DMS53 treated with DMSO at 0.1 percent for 48 hours (cell line): ENCODE measurements around the gene ELAC1.
A peak's percentile ranks its signal among the peaks of the same experiment; 100 is the strongest.

Source experiments
- DNase-seq: peaks from one replicate; lab custom pipeline; 2025; ENCODE audit not compliant: unreplicated experiment; lab: John Stamatoyannopoulos, UW

ELAC1 gene

DNA sequence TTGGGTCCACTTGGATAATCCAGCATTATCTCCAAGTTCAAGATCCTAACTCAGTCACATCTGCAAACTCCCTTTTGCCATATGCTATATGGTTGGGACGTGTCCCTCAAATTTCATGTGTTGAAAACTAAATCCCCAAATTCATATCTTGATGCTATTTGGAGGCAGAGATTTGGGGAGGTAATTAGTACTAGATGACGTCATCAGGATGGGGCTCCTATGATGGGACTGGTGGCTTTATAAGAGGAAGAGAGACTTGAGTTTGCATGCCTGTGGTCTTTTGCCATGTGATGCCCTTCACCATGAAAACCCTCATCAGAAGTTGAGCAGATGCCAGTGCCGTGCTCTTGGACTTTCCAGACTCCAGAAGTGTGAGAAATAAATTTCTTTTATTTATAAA is 45.4 kb downstream of the ELAC1 start:
- DNase-seq: no peak

DNA sequence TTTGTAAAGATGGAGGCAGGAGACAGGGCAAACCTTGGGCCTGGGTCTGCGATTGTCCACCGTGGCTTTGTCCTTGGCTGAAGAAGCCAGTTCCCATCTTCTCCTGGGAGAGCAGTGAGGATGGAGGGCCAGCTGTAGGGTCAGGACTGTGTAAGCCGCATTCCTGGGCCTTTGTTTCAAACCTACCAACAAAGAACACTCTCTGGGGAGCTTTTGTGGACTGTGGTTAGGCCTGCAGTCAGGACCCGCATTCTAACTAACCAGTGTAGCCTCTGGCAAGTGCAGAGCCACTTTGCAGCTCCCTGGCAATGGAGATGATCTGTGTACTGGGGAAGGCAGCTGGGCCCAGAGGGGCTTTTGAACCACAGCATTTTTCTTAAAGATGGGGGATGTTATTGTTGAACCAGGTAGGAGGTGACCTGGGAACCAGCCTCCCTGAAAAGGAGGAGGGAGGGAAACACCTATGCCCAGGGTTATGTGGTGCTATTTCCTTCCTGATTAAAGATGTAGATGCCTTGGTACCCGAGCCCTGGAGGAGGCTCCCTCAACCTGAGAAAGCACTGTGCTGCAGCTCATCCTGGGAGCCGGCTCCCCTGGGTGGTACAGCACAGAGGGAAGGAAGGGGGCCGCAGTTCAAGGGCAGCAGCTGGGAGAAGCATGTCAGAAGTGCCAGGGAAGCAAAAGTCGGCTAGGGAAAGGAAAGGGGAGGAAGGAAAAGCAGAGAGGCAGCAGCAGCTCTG is 49.5 kb downstream of the ELAC1 start:
- no peak for DNase-seq

DNA sequence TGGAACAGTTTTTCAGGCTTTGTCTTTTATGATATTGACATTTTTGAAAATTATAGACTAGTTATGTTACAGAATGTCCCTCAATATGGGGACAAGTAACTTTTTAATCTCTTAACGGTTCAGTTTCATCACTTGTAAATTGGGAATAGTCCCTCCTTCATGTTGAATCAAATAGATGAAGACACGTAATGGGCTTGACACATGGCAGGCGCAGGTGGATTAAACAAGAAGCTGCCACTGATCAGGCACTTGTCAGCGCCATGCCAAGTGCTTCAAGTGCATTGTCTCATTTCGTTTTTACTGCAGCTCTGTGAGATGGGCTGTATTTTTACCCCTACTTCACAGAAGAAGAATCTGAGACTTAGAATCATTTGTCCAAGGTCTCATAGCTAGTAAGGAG is 52.7 kb downstream of the ELAC1 start:
- no peak for DNase-seq

DNA sequence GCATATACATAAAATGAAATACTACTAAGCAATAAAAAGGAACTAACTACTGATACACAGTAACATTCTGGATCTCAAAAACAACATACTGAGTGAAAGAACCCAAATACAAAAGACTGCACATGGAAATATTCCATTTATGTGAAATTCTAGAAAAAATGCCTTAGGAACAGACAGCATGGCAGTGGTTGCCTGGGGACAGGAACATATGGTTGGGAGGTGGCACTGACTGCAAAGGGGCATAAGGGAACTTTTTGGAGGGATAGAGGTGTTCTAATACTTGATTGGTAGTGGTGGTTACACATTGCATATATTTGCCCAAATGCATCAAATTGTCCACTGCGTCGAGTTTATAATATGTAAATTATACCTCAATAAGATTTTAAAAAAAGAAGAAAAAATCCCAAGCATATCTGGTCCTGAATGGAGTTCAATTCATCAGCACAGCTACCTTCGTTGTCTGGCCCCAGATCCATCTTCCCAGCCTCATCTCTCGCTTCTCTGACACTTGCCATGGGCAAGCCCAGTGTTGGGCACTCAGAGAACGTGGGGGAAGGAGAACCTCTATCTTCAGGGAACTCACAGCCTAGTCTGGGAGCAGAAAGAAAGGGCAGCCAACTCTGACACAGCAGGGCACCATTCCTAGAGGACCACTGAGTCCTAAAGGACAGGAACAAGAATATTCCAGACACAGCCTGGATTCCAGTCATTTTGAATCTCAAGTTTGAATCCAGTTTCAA is 53.6 kb downstream of the ELAC1 start:
- DNase-seq: no peak

DNA sequence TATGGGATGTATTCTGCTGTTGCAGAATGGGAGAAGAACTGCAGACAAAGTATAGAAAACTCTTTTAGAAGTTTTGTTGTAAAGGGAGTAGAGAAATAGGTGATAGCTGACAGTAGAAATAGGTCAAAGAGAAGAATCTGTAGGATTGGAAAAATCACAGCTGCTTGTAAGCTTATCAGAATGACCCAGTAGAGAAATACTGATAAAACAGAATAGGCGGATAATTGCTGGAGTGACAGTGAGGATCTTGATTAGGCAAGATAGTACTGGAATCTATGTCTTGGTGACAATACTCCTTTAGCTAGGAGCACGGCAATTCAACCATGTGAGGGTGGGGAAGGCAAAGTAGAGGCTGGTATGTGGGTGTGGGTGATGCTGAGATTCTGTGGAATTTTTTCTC is 57.7 kb downstream of the ELAC1 start:
- no peak for DNase-seq

DNA sequence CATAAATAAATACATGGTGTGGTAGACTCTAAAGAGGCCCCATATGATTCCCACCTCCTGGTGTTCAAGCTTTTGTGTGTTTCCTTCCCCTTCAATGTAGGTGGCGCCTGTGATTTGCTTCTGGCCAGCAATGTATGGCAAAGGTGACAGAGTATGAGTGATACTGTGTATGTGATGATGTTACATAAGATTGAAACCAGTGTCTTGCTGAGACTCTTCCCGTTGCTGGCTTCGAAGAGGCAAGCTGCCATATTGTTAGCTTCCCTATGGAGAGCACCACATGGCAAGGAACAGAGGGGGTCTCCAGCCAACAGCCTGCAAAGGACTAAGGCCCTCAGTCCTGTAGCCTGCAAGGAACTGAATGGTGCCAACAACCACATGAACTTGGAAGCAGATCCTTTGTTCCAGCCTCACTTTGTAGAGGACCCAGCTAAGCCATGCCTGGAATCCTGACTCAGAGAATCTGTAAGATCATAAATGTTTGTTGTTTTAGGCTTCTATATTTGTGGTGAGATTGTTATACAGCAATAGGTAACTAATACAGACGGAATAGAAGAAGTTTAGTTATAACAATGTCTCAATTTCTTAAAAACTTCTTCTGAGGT is 60.5 kb downstream of the ELAC1 start:
- no peak for DNase-seq

DNA sequence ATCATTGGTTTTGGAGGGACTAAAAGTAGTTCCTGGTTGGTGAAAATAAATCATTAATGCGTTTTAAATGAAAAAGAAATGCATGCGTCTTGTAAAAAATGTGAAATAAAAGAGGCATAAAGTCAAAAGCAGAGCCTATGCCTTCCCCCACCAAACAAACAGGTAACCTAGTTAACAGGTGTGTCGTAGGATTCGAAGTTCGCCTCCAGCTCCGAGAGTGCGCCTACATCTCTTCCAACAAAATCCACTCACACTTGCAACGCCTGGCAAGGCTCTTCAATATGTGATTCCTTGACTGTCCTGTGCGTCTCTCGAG is 61.5 kb downstream of the ELAC1 start:
- DNase-seq: no peak

DNA sequence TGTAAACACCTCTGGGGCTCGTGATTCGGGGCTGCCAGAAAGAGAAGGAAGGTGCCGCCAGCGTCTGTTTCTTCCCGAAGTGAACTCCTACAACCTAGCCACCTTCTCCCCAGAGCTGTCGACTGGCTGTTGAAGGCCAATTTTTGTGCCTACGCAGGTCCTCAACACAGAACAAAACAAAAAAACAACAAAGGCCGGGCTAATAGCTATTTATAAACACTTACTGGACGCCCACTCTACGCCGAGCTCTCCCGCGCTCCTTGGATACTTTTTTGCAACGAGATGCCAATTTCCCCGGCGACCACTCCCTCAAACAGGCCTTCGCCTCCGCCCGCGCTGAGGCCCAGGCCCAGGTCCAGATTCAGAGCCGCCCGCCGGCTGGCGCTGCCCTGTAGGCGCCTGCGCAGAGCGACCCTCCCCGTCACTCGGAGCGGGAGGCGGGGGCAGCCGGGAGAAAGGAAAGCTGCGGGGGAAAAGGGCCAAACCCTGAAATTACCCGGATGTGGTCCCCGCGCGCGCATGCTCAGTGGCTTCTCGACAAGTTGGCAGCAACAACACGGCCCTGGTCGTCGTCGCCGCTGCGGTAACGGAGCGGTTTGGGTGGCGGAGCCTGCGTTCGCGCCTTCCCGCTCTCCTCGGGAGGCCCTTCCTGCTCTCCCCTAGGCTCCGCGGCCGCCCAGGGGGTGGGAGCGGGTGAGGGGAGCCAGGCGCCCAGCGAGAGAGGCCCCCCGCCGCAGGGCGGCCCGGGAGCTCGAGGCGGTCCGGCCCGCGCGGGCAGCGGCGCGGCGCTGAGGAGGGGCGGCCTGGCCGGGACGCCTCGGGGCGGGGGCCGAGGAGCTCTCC is 62.1 kb downstream of the ELAC1 start, which contains the start of gene SMAD4:
Gene SMAD4 (plus strand): TSS at position 520 of the 843 bp plus-strand sequence. CDS start 16,834 bp downstream, outside the sequence.
- DNase-seq: peak; percentile 97

DNA sequence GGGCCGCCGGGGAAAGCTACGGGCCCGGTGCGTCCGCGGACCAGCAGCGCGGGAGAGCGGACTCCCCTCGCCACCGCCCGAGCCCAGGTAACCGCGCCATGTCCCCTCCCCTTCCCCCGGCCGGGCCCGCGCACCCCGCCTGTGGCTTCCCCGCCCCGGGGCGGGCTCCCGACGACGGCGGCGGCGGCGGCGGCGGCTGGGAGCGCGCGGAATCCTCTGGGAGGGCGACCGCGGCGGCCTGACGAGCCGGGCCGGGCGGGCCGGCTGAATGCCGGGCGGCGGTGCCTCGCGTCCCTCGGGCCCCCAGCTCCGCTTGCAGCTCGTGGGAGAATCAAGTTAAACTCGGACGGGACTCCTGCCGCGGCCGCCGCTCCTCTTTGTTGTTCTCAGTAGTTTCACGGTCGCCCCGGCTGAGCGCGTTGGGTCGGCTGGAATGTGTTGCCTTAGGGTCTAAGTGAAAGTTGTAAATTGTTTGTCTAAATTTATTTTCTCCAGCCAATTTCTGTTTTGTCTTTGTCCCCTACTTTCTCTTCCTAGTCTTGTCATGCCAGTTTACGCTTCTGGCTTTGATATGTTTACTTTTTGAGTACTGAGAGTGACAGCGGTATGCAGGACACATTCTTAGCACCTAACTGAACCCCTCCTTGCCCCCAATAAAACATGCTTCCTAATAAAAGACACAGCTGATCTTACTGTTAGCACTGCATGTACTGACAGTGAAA is 62.9 kb downstream of the ELAC1 start:
- DNase-seq: peak; percentile 61

DNA sequence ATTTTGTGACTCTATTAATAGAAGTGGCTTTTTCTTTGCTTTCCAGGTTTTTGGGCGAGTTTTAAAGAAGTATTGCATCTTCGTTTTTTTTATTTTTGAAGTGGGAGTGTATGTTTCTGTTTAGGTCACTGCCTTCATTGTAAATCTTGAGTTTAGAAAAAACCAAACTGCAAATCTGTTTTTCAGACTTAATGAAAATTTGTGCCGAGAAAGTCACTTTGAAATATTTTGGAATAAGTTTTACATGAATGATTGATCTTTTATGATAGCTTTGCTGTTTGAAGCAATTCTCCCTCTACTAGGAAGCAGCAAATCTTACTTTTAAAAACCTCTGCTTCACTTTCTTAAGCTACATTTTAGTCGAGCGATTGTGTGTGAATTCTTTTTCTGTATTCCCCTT is 64.4 kb downstream of the ELAC1 start:
- no peak for DNase-seq

DNA sequence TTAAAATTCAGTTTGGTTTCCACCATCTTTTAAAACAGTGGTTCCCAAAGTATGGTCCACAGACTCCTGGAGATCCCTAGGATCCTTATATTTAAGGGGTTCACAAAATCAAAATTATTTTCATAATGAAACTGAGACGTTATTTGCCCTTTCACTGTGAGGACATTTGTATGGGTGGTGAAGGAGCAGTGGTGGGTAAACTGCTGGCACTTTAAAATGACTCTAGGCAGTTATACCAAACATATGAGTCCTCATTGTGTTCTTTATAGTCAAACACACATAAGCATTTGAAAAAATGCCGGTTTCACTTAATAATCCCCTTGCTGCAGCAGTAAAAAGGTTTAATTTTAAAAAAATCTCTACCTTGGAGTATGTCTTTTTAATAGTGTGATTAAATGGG is 69.4 kb downstream of the ELAC1 start:
- no peak for DNase-seq
